Upper lobe of right lung (tissue), 1 donor: ENCODE data around the gene DHX32. TPM values are rescaled to one million over a fixed set of nuclear protein-coding genes. Genes with fewer than 3 reads are reported as not detected.

ENCODE experiments used
- ATAC-seq: fragments of 200-7000 bp; cut with Tn5 transposase; one replicate; pipeline ENCODE4 v1.9.1; 2020; ENCODE audit warnings: mild to moderate bottlenecking, moderate library complexity
- DNase-seq: peaks from one replicate; pipeline ENCODE4 v3.0.0-alpha.2; 2020
- H3K27ac ChIP-seq: fragments of 200-600 bp; one replicate; pipeline ENCODE4 v1.8.0; 2022
- H3K27me3 ChIP-seq: fragments of 200-600 bp; one replicate; pipeline ENCODE4 v1.8.0; 2022; ENCODE audit warnings: mild to moderate bottlenecking
- H3K36me3 ChIP-seq: fragments of 200-600 bp; one replicate; pipeline ENCODE4 v1.8.0; 2022
- H3K4me1 ChIP-seq: fragments of 200-600 bp; one replicate; pipeline ENCODE4 v1.8.0; 2022
- H3K4me3 ChIP-seq: fragments of 200-600 bp; one replicate; pipeline ENCODE4 v1.8.0; 2022; ENCODE audit warnings: mild to moderate bottlenecking
- H3K9me3 ChIP-seq: fragments of 200-600 bp; one replicate; pipeline ENCODE4 v1.8.0; 2022
- CTCF ChIP-seq: fragments of 200-600 bp; IDR thresholded peaks from one replicate; pipeline ENCODE4 v1.8.0; 2022; ENCODE audit warnings: antibody characterized with exemption
- intact Hi-C: fragments of 100-400 bp; cut with DNase I; formaldehyde crosslinking; loops from one replicate; pipeline ENCODE4 v1.11.0; 2022
- total RNA-seq: library from RNA; stranded (reverse); fragmentation: NEBNext Ultra II Directional; extraction: Animal tissue kit (Norgen Biotek cat#: 25700); gene quantifications from one replicate; pipeline ENCODE4 v1.2.1, GENCODE V29; 2021
- donor health status: DM: no; HTN: yes; CAD: no; lungs with severe emphysema.

The DHX32 gene
- total RNA-seq, 1 donor from 2014 or later: 35.1 TPM

- ATAC-seq (no peak), DNase-seq (no peak)
- TF ChIP-seq CTCF: no peak
- Histone ChIP-seq H3K4me1 (no peaks in the 10 kb centered on the region), H3K27me3 (no peaks in the 10 kb centered on the region), H3K4me3 (no peak overlapping the region), H3K27ac (no peak overlapping the region), H3K36me3 (peaks cover 67% of the 10 kb centered on the region), H3K9me3 (no peaks in the 10 kb centered on the region)
- intact Hi-C loops: no loop called here
These were observed 40.1 kb downstream of the DHX32 start for GRCh38 chr10:125840955-125841354.

- intact Hi-C loops: no loop called here
- H3K36me3 ChIP-seq: peaks cover 73% of the 10 kb centered on the region
These were observed 40.7 kb downstream of the DHX32 start for GRCh38 chr10:125840406-125840805.

GRCh38 chr10:125838802-125839575, 42.1 kb downstream of the DHX32 start:
- no peaks in the 10 kb centered on the region for H3K4me1 ChIP-seq
- no peak overlapping the region for H3K27ac ChIP-seq
- no peak for DNase-seq
- H3K4me3 ChIP-seq: no peak overlapping the region
- TF ChIP-seq CTCF: no peak
- intact Hi-C loops: no loop called here
- no peaks in the 10 kb centered on the region for H3K9me3 ChIP-seq
- H3K27me3 ChIP-seq: no peaks in the 10 kb centered on the region
- no peak for ATAC-seq
- H3K36me3 ChIP-seq: peaks cover 81% of the 10 kb centered on the region

More at GRCh38 chr10:125840406-125840805, 40.7 kb downstream of the DHX32 start:
- no peaks in the 10 kb centered on the region for H3K27me3 ChIP-seq
- TF ChIP-seq CTCF: no peak
- no peaks in the 10 kb centered on the region for H3K4me1 ChIP-seq
- DNase-seq (no peak), ATAC-seq (no peak)
- H3K27ac ChIP-seq: no peak overlapping the region
- no peak overlapping the region for H3K4me3 ChIP-seq
- H3K9me3 ChIP-seq: no peaks in the 10 kb centered on the region

- no peak for ATAC-seq
- H3K27me3 ChIP-seq: no peaks in the 10 kb centered on the region
- H3K36me3 ChIP-seq: peaks cover 94% of the 10 kb centered on the region
- H3K4me1 ChIP-seq: no peaks in the 10 kb centered on the region
- H3K27ac ChIP-seq: no peak overlapping the region
- DNase-seq: no peak
- no peak for TF ChIP-seq CTCF
- H3K9me3 ChIP-seq: no peaks in the 10 kb centered on the region
- H3K4me3 ChIP-seq: no peak overlapping the region
- intact Hi-C loops: no loop called here
These were observed 44.3 kb downstream of the DHX32 start for GRCh38 chr10:125836746-125837145.

GRCh38 chr10:125828311-125828710, 52.8 kb downstream of the DHX32 start:
- no peak for ATAC-seq
- DNase-seq: no peak
- Histone ChIP-seq H3K36me3 (peaks cover 67% of the 10 kb centered on the region), H3K4me1 (peaks cover 20% of the 10 kb centered on the region), H3K27ac (no peak overlapping the region), H3K27me3 (no peaks in the 10 kb centered on the region), H3K4me3 (no peak overlapping the region), H3K9me3 (no peaks in the 10 kb centered on the region)
- intact Hi-C loops: no loop called here
- no peak for TF ChIP-seq CTCF
